Testis (tissue), 3 donors: Measurements from ENCODE around the gene CORT. TPM values are rescaled to one million over a fixed set of nuclear protein-coding genes. Genes with fewer than 3 reads are reported as not detected.

Experiments
- DNase-seq: peaks from one replicate; pipeline ENCODE4 v3.0.0-alpha.2; 2019
- H3K27ac ChIP-seq, 2 donors: fragments of 200-600 bp; sonication (generic); one replicate each; pipeline ENCODE4 v1.5.1; 2019
- H3K27me3 ChIP-seq: fragments of 200-600 bp; sonication (generic); one replicate; pipeline ENCODE4 v1.5.1; 2019
- H3K36me3 ChIP-seq: fragments of 200-600 bp; sonication (generic); one replicate; pipeline ENCODE4 v1.5.1; 2017; ENCODE audit warnings: low read depth; ENCODE audit errors: missing control alignments
- H3K4me1 ChIP-seq: fragments of 200-600 bp; sonication (generic); one replicate; pipeline ENCODE4 v1.5.1; 2019
- H3K4me3 ChIP-seq, 2 donors: fragments of 200-600 bp; sonication (generic); one replicate each; pipeline ENCODE4 v1.5.1; 2017 to 2019
- H3K9me3 ChIP-seq: fragments of 200-600 bp; sonication (generic); one replicate; pipeline ENCODE4 v1.5.1; 2017
- POLR2A ChIP-seq: fragments of 450-650 bp; IDR thresholded peaks from one replicate; pipeline ENCODE4 v1.6.1; 2017; ENCODE audit warnings: antibody characterized with exemption, mild to moderate bottlenecking, moderate library complexity
- WGBS, 2 donors: methylation state at CpG; one replicate each; pipeline ENCODE4 v1.1.5; 2018; 5-methylcytosine and 5-hydroxymethylcytosine counted together
- intact Hi-C: fragments of 100-400 bp; cut with DNase I; formaldehyde crosslinking; loops from one replicate; pipeline ENCODE4 v1.15.1; 2023; ENCODE audit warnings: low total_unique reads
- polyA plus RNA-seq: library from polyadenylated mRNA; stranded (reverse); fragments of 350-450 nt; fragmentation: Illumina TruSeq; extraction: RNeasy Lipid Tissue Mini Kit (QIAGEN cat#74804); gene quantifications from one replicate; pipeline ENCODE4 v1.2.3, GENCODE V29; 2014; ENCODE audit warnings: low read depth, low replicate concordance; ENCODE audit not compliant: insufficient read depth
- total RNA-seq, 2 donors: library from RNA; depleted of rRNA; stranded (reverse); fragments of >200 nt; gene quantifications; one replicate each; pipeline ENCODE4 v1.2.3, GENCODE V29; 2016
- TF ChIP-seq, protein P1 (sequence below), 3 experiments: fragments of 450-650 bp in 2 of 3; fragments of 200-600 bp in 1 of 3; sonication (generic) in 1 of 3; IDR thresholded peaks; one replicate each; pipeline ENCODE4 v1.5.1; 2016 to 2019; ENCODE audit warnings: antibody characterized with exemption in 3 of 3, mild to moderate bottlenecking in 2 of 3, moderate library complexity in 1 of 3

The CORT gene
- total and polyA plus RNA-seq, 3 donors from 2014 or later: 0.62 to 1.4 (median 0.98) TPM

DNA sequence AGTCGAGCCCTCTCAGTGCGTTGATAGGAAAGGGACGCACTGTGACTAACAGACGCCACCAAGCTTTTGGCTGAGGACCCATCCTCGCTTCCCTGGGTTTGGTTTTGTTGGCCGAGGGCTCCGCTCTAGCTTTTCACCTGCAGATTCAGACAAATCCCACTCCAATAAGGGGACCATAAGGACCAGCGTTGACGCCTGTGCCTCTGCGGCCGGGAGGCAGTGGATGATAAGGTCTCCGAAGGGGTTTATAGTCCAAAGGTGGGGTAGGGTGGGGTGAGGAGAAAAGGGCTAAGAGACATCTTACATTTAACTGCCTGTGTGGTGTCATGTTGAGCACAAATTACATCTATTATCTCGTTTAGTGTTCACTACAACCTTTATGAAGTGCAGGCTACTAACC, 25.7 kb downstream of the CORT start:
- TF ChIP-seq POLR2A: no peak
- TF ChIP-seq, protein P1, sequence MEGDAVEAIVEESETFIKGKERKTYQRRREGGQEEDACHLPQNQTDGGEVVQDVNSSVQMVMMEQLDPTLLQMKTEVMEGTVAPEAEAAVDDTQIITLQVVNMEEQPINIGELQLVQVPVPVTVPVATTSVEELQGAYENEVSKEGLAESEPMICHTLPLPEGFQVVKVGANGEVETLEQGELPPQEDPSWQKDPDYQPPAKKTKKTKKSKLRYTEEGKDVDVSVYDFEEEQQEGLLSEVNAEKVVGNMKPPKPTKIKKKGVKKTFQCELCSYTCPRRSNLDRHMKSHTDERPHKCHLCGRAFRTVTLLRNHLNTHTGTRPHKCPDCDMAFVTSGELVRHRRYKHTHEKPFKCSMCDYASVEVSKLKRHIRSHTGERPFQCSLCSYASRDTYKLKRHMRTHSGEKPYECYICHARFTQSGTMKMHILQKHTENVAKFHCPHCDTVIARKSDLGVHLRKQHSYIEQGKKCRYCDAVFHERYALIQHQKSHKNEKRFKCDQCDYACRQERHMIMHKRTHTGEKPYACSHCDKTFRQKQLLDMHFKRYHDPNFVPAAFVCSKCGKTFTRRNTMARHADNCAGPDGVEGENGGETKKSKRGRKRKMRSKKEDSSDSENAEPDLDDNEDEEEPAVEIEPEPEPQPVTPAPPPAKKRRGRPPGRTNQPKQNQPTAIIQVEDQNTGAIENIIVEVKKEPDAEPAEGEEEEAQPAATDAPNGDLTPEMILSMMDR (IDR thresholded peaks at IDR 0.05): no peak
- intact Hi-C loops: no loop called here
- H3K9me3 ChIP-seq: no peaks in the 10 kb centered on the region

DNA sequence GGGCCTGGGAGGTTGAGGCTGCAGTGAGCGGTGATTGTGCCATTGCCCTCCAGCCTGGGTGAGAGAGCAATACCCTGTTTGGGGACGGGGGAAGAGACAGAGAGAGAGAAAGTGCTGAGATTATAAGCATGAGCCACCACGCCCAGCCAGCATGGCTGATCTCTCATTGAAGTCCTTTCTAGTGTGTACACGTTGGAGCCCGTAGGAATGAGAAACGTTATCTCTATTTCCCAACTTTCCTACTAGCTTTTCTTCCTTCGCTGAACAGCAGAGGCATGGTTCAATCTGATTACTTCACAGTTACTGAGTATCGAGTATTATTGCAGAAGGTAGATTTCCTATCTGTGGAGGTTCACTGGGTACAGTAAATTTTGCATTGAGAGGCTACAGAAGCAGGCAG, 29.5 kb downstream of the CORT start:
- no peaks in the 10 kb centered on the region for H3K27me3 ChIP-seq
- H3K36me3 ChIP-seq: no peaks in the 10 kb centered on the region
- no peaks in the 10 kb centered on the region for H3K9me3 ChIP-seq
- no peak for DNase-seq
- 77 to 79% methylated on average over 8 of the region's 8 CpGs for WGBS, 2 donors
- no peak overlapping the region for H3K27ac ChIP-seq
- H3K4me3 ChIP-seq: no peak overlapping the region
- peaks cover 12% of the 10 kb centered on the region for H3K4me1 ChIP-seq
- intact Hi-C loops: no loop called here
- TF ChIP-seq, protein P1 (IDR thresholded peaks at IDR 0.05): no peak
- no peak for TF ChIP-seq POLR2A

More for the DNA sequence above, 25.7 kb downstream of the CORT start:
- Histone ChIP-seq H3K4me3 (peak overlapping the region; percentile 77 to 95), H3K27me3 (no peaks in the 10 kb centered on the region), H3K4me1 (peaks cover 21% of the 10 kb centered on the region), H3K27ac (peak overlapping the region; percentile 79 to 84), H3K36me3 (no peaks in the 10 kb centered on the region)
- WGBS, 2 donors: 2 to 3% methylated on average over 13 of the region's 13 CpGs
- no peak for DNase-seq

DNA sequence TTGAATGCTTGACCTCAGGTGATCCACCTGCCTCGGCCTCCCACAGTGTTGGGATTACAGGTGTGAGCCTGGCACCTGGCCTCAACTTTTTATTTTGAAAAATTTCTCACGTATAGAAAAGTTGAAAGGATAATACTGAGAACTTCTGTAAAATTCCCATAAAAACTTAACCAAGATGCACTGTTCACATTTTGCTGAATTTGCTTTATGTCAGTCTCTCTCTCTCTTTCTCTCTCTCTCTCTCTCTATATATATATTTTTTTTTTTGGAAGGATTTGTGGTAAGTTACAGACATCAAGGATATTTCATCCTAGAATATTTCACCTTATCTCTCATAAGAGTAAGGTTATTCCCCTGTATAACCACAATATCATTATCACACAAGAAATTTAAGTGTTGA, 30.8 kb downstream of the CORT start:
- H3K4me3 ChIP-seq: no peak overlapping the region
- no peak overlapping the region for H3K27ac ChIP-seq
- H3K9me3 ChIP-seq: no peaks in the 10 kb centered on the region
- peaks cover 9% of the 10 kb centered on the region for H3K4me1 ChIP-seq
- H3K27me3 ChIP-seq: no peaks in the 10 kb centered on the region
- no peaks in the 10 kb centered on the region for H3K36me3 ChIP-seq
- intact Hi-C loops: no loop called here
- TF ChIP-seq, protein P1 (IDR thresholded peaks at IDR 0.05): no peak
- TF ChIP-seq POLR2A: no peak
- no peak for DNase-seq
- 84 to 86% methylated on average over 2 of the region's 2 CpGs for WGBS, 2 donors

DNA sequence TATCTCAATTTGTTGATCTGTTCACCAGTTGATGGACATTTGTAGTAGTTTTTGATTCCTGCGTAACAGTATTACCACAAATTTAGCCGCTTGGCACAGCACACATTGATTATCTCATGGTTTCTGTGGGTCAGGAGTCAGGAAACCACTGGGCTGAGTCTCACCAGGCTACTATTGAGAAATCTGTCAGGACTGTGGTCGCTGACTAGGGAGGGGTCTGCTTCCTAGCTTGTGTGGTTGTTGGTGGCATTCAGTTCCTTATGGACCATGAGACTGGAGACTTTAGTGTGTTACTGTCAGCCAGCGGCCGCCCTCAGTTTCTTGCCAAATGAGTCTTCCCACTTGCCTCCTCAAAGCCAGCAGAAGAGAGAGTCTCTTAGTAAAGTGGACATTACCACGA, 34.7 kb downstream of the CORT start:
- Histone ChIP-seq H3K4me1 (no peaks in the 10 kb centered on the region), H3K4me3 (no peak overlapping the region), H3K36me3 (no peaks in the 10 kb centered on the region), H3K9me3 (no peaks in the 10 kb centered on the region), H3K27me3 (no peaks in the 10 kb centered on the region), H3K27ac (no peak overlapping the region)
- intact Hi-C loops: no loop called here
- DNase-seq: no peak
- TF ChIP-seq, protein P1 (IDR thresholded peaks at IDR 0.05): no peak
- no peak for TF ChIP-seq POLR2A
- WGBS, 2 donors: 81 to 93% methylated on average over 4 to 6 of the region's 6 CpGs

DNA sequence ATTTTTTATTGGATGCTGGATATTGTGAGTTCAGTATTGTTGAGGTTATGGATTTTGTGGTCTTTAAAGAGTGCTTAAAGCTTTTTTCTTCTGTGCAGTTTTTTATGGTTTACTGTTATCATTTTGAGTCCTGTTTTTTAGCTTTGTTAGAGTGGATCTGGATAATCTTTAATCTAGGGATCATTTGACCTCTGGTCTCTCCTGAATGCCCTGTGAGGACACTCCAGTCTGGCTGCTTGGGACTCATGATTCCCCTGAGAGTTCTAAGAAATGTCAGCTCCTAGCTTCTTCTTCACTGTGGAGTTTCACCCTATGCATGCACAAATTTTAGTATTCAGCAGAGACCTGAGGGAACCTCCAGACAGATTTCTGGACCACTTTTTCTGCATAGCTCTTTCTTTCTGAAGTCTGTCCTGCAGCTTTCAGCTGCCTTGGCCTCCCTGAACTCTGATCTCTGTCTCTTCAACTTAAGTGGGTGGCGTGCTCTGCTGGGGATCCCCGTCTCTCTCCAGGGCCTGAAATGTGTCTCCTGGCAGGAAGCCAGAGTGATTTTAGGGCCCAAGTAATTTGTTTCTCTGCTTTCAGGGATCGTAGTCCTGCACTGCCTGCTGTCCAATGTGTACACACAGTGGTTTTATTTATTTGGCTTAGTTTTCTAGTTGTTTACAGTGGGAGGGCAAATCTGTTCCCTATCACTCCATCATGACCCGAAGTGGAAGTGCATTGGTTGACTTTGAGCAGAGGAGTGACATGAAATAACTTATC, 39.6 kb downstream of the CORT start:
- no peaks in the 10 kb centered on the region for H3K27me3 ChIP-seq
- no peak for TF ChIP-seq POLR2A
- TF ChIP-seq, protein P1 (IDR thresholded peaks at IDR 0.05): no peak
- no peak overlapping the region for H3K4me3 ChIP-seq
- intact Hi-C loops: no loop called here
- DNase-seq: no peak
- peaks cover 1% of the 10 kb centered on the region for H3K4me1 ChIP-seq
- no peak overlapping the region for H3K27ac ChIP-seq
- no peaks in the 10 kb centered on the region for H3K36me3 ChIP-seq
- 30 to 37% methylated on average over 4 of the region's 4 CpGs for WGBS, 2 donors
- H3K9me3 ChIP-seq: no peaks in the 10 kb centered on the region
